ENCODE data around the gene TRAF3.
A peak's percentile ranks its signal among the peaks of the same experiment; 100 is the strongest.
"Not testable (repeated sequence)": the region's sequence is repeated elsewhere in the genome, so short reads cannot be mapped to it uniquely, and the experiment has no call there.

TRAF3 gene

GRCh38 chr14:102926104-102926503, 148.9 kb downstream of the TRAF3 start:
- no peak for DNase-seq

GRCh38 chr14:102926840-102927239, 149.6 kb downstream of the TRAF3 start:
- DNase-seq: not testable (repeated sequence)

GRCh38 chr14:102927346-102927877, 150.2 kb downstream of the TRAF3 start:
- DNase-seq: no peak

DNA sequence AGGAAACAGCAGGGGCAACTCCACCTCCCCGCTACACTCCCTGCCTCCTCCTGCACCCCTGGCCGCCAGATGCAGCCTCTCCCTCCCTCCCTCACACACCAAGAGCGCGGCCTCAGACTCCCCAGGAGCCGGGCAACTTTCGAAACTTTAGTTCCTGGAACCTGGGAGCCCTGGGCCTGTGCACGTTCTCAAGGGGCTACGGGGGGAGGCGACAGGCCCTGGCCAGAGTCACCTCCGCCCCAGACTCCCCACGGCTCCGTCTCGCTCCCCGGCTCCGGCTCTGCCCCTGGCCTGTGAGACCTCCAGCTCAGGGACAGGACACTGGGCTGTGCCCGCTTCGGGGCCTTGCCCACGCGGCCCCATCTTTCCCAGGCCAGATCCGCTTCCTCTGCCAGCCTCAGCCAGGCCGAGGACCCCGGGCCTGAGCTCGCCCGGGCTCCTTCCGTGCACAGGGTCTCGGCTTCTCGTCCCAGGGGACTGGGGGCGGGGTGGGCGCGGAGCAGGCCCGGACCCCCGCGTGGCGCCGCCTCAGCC, 150.7 kb downstream of the TRAF3 start:
- DNase-seq: no peak

DNA sequence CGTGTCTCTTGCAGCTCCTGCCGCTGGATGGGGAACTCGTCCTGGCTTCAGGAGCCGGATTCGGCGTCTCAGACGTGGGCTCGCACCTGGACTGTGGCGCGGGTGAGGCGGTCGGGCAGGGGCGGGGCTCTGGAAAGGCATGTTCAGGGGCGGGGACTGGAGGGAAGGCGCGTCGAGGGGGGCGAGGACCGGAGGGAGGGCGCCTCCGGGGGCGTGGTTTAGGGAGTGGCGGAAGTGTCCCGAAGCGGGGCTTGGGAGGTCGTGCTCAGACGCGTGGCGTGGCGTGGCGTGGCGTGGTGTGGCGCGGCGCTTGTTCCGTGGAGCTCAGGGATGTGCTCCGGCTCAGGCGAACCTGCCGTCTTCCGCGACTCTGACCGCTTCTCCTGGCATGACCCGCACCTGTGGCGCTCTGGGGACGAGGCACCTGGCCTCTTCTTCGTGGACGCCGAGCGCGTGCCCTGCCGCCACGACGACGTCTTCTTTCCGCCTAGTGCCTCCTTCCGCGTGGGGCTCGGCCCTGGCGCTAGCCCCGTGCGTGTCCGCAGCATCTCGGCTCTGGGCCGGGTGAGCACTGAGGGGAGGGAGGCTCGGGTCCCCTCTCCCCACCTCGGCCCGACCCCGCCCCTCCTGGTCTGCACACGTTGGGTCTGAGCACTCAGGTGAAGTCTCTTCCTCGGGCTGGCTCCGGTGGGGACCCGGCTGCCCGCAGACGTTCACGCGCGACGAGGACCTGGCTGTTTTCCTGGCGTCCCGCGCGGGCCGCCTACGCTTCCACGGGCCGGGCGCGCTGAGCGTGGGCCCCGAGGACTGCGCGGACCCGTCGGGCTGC, 151.4 kb downstream of the TRAF3 start:
- peak; percentile 81 for DNase-seq

- no peak for DNase-seq
Observed at GRCh38 chr14:102929241-102930137, 152.2 kb downstream of the TRAF3 start.

- DNase-seq: no peak
Observed at GRCh38 chr14:102930138-102930752, 153.0 kb downstream of the TRAF3 start.

- no peak for DNase-seq
Observed at GRCh38 chr14:102930753-102931579, 153.7 kb downstream of the TRAF3 start.

DNA sequence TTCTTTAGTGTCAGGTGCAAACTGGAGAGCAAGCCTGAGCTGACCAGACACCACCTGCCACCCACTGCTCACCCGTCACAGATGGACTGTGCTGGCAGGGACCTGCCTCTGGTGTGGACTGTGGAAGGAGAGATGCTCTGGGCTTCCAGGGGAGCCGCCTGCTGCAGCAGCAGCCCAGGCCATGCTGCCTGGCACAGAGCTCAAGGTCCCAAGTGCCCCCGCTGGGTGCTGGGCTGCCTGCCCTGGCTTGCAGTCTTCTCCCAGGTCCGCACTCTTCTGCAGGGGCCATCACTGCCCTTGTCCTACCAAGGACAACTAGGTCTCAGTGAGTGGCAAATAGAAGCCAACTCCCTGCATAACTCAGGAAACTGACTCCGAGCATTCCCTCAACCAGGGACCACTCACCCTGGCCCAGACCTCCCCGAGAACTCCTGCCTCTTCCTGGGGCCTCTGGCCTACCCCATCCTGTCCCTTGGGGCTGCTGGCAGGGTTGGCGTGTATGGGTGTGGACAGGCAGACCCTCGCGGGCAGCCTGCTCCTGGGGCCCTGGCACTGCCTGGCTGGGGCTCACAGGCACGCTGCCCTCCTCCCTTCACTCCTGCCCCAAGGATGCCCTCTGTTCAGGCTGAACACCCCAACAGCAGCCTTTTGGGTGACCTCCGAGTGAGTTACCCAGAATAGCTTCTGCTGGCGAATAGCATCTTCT, 154.5 kb downstream of the TRAF3 start:
- no peak for DNase-seq

DNA sequence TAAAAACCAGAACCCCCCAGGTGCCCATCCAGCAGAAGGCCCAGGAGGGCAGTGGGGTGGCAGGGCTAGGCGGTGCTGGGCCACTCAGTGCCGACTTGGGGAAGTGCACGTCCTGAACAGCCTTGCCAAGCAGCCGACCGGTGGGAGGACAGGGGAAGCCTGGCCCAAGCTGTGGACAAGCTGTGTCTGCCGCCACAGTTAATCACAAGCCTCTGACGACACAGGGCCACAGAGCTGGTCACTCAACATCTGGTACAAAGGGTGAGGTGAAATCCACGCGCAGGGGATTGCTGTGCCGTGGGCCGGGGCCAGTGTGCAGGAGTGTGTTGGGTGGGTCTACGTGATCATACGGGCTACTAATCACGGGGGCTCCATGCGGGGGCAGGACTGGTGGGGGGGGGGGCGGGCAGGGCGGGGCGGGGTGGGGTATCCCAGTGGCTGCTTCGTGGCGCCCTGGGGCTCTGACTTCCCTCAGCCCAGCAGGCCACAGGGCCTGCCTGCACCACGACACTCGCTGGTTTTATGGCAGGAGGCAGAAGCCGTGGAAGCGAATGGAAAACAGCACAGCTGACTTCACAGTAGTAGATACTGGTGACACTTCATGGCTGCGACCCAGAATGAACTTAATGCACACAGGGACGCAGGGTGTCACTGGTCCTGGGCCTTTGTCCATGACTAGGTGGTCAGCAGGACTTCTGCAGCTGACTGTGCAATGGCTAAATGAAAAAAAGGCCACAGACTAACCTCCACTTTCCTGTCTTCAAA, 155.4 kb downstream of the TRAF3 start:
- no peak for DNase-seq

- DNase-seq: no peak
Observed at GRCh38 chr14:102933618-102934231, 156.5 kb downstream of the TRAF3 start.

- no peak for DNase-seq
Observed at GRCh38 chr14:102935756-102936155, 158.5 kb downstream of the TRAF3 start.

GRCh38 chr14:102937331-102938175, 160.3 kb downstream of the TRAF3 start:
- DNase-seq: no peak

DNA sequence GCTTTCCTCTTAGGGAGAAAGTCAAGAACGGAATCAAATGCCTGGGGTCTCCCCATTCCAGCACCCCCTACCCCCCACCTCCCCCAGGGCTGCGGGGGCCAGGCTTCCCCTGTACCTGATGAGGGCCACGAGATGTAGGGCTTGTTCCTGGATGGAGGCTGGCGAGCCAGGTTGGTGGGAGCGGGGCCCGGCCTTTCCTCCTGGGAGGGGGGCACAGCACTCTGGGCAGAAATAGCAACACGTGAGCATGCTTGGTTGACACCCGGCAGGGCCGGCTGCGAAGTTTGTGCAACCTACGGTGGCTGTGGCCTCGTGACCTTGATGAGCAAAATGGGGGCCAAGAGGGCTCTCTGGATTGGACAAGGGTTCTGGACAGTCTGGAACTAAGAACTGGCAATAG, 160.9 kb downstream of the TRAF3 start:
- no peak for DNase-seq

GRCh38 chr14:102939329-102939728, 162.1 kb downstream of the TRAF3 start:
- DNase-seq: no peak

- DNase-seq: no peak
Observed at GRCh38 chr14:102939820-102940561, 162.7 kb downstream of the TRAF3 start.

- DNase-seq: no peak
Observed at GRCh38 chr14:102940729-102941362, 163.6 kb downstream of the TRAF3 start.
